WTC11 (cell line): ENCODE data around the gene BRSK2. TPM values are rescaled to one million over a fixed set of nuclear protein-coding genes. Genes with fewer than 3 reads are reported as not detected.
"Not testable (repeated sequence)": the region's sequence is repeated elsewhere in the genome, so short reads cannot be mapped to it uniquely, and the experiment has no call there.

ENCODE experiments used
- ATAC-seq: fragments of 200-7000 bp; cut with Tn5 transposase; 2 replicates; pipeline ENCODE4 v1.10.0; 2021; ENCODE audit warnings: mild to moderate bottlenecking, moderate library complexity
- CTCF ChIA-PET: fragments of 300-600 bp; sonication (Branson Sonifier 250); formaldehyde crosslinking; loops from one replicate; lab custom pipeline; 2021; ENCODE audit warnings: antibody characterized with exemption; lab: Charles Lee
- POLR2A ChIA-PET: fragments of 350-600 bp; sonication (Branson Sonifier 250); formaldehyde crosslinking; loops from one replicate; lab custom pipeline; 2021; ENCODE audit warnings: antibody characterized with exemption; lab: Charles Lee
- DNase-seq: peaks from one replicate; pipeline ENCODE4 v3.0.0; 2021; ENCODE audit warnings: low spot score
- H3K27ac Mint-ChIP-seq: 2 replicates; pipeline ENCODE4 v1.8.0; 2021; ENCODE audit warnings: mixed read lengths
- H3K27me3 Mint-ChIP-seq: 2 replicates; pipeline ENCODE4 v1.8.0; 2021; ENCODE audit warnings: low read depth, mild to moderate bottlenecking, moderate library complexity, mixed read lengths
- H3K36me3 Mint-ChIP-seq: 2 replicates; pipeline ENCODE4 v1.8.0; 2021; ENCODE audit warnings: mixed read lengths
- H3K4me1 Mint-ChIP-seq: 2 replicates; pipeline ENCODE4 v1.8.0; 2022; ENCODE audit warnings: mixed read lengths
- H3K4me3 Mint-ChIP-seq: 2 replicates; pipeline ENCODE4 v1.8.0; 2021; ENCODE audit warnings: mild to moderate bottlenecking, moderate library complexity, mixed read lengths
- H3K9me3 Mint-ChIP-seq: 2 replicates; pipeline ENCODE4 v1.8.0; 2021; ENCODE audit warnings: mixed read lengths
- CDX4 ChIP-seq: fragments of 250-450 bp; sonication (Bioruptor Pico); IDR thresholded peaks from 2 replicates; pipeline ENCODE4 v1.9.0; 2021; ENCODE audit warnings: moderate library complexity, mild to moderate bottlenecking, inconsistent platforms, borderline replicate concordance
- JAZF1 ChIP-seq: fragments of 250-450 bp; sonication (Bioruptor Pico); IDR thresholded peaks from 2 replicates; pipeline ENCODE4 v1.9.0; 2021; ENCODE audit warnings: moderate library complexity, mild to moderate bottlenecking, inconsistent platforms
- MLX ChIP-seq: sonication (generic); formaldehyde crosslinking; IDR thresholded peaks from 2 replicates; pipeline ENCODE4 v1.8.1; 2023; ENCODE audit warnings: mild to moderate bottlenecking, missing genetic modification reagents, moderate library complexity
- NR1H2 ChIP-seq: sonication (generic); formaldehyde crosslinking; IDR thresholded peaks from 2 replicates; pipeline ENCODE4 v1.9.0; 2021; ENCODE audit warnings: mild to moderate bottlenecking, moderate library complexity, missing genetic modification reagents
- PRRX2 ChIP-seq: fragments of 250-450 bp; sonication (Bioruptor Pico); IDR thresholded peaks from 2 replicates; pipeline ENCODE4 v1.8.0; 2021; ENCODE audit warnings: mild to moderate bottlenecking
- SMAD3 ChIP-seq: sonication (generic); formaldehyde crosslinking; IDR thresholded peaks from 2 replicates; pipeline ENCODE4 v1.8.0; 2022; ENCODE audit warnings: missing genetic modification reagents, mild to moderate bottlenecking, borderline replicate concordance
- TP53 ChIP-seq: sonication (generic); formaldehyde crosslinking; IDR thresholded peaks from 2 replicates; pipeline ENCODE4 v1.8.1; 2023; ENCODE audit warnings: mild to moderate bottlenecking, missing genetic modification reagents
- ZNF121 ChIP-seq: sonication (generic); formaldehyde crosslinking; IDR thresholded peaks from 2 replicates; pipeline ENCODE4 v1.8.0; 2023; ENCODE audit warnings: missing genetic modification reagents
- ZNF671 ChIP-seq: fragments of 250-450 bp; sonication (Bioruptor Pico); IDR thresholded peaks from 2 replicates; pipeline ENCODE4 v1.8.0; 2021; ENCODE audit warnings: mild to moderate bottlenecking
- ZSCAN18 ChIP-seq: fragments of 250-450 bp; sonication (Bioruptor Pico); IDR thresholded peaks from 2 replicates; pipeline ENCODE4 v2.1.2; 2022; ENCODE audit warnings: mild to moderate bottlenecking, moderate library complexity
- total RNA-seq: library from RNA; stranded (reverse); gene quantifications from 3 replicates; pipeline ENCODE4 v1.2.3, GENCODE V29; 2021
- TF ChIP-seq, protein P1 (sequence below): sonication (generic); formaldehyde crosslinking; IDR thresholded peaks from 2 replicates; pipeline ENCODE4 v1.8.0; 2023; ENCODE audit warnings: missing genetic modification reagents, mild to moderate bottlenecking, borderline replicate concordance
- TF ChIP-seq, protein P2 (sequence below): sonication (generic); formaldehyde crosslinking; conservative IDR thresholded peaks from 2 replicates; pipeline ENCODE4 v1.8.1; 2022; ENCODE audit warnings: mild to moderate bottlenecking, missing genetic modification reagents
- TF ChIP-seq, protein P3 (sequence below): sonication (generic); formaldehyde crosslinking; IDR thresholded peaks from 2 replicates; pipeline ENCODE4 v1.8.1; 2022; ENCODE audit warnings: low read depth, missing genetic modification reagents, borderline replicate concordance

The BRSK2 gene
- total RNA-seq, 1 experiment from 2014 or later, result 34.5 TPM

DNA sequence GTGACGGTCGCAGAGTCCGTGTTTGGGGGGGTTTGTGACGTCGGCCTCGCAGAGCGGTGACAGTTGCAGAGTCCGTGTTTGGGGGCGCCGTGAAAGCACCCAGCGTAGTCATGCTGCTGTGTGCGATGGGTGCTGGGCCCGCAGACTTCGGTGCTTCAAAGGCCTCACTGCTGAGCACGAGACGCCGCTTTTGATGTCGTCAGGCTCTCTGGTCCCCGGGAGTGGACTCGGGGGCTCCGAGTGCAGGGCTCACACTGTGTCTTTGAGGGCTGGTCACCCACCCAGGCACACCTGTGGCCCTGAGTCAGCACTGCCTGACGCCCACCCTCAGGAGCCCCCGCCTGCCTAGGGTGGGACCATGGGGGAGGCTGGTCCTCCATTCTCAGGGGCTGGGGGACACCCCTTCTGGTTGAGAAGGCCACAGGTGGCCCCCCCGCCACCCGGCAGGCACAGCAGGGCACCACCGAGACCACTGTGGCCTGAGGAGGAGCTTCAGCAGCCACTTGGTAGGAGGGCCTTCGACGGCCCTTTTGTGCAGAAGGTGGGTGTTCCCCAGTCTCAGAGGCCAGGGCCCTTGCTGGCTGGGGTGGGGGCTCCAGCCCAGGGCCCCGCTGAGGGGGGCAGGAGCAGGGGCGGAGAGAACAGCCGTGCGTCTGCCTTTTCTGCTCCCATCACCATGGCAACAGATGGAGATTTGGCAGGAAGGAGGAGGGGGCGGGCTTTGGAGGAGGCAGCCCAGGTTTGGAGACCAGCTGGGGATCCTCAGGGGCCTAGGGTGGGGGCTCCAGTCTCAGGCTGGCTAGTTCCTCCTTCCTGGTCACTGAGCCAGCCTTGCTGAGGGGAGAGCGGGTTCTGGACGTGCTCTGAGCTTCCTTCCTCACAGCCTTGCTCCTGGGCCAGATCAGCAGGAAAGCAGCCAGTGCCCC is 20.9 kb downstream of the BRSK2 start:
- TF ChIP-seq JAZF1 (CRISPR knock-in tag), result no peak
- TF ChIP-seq, protein P1, sequence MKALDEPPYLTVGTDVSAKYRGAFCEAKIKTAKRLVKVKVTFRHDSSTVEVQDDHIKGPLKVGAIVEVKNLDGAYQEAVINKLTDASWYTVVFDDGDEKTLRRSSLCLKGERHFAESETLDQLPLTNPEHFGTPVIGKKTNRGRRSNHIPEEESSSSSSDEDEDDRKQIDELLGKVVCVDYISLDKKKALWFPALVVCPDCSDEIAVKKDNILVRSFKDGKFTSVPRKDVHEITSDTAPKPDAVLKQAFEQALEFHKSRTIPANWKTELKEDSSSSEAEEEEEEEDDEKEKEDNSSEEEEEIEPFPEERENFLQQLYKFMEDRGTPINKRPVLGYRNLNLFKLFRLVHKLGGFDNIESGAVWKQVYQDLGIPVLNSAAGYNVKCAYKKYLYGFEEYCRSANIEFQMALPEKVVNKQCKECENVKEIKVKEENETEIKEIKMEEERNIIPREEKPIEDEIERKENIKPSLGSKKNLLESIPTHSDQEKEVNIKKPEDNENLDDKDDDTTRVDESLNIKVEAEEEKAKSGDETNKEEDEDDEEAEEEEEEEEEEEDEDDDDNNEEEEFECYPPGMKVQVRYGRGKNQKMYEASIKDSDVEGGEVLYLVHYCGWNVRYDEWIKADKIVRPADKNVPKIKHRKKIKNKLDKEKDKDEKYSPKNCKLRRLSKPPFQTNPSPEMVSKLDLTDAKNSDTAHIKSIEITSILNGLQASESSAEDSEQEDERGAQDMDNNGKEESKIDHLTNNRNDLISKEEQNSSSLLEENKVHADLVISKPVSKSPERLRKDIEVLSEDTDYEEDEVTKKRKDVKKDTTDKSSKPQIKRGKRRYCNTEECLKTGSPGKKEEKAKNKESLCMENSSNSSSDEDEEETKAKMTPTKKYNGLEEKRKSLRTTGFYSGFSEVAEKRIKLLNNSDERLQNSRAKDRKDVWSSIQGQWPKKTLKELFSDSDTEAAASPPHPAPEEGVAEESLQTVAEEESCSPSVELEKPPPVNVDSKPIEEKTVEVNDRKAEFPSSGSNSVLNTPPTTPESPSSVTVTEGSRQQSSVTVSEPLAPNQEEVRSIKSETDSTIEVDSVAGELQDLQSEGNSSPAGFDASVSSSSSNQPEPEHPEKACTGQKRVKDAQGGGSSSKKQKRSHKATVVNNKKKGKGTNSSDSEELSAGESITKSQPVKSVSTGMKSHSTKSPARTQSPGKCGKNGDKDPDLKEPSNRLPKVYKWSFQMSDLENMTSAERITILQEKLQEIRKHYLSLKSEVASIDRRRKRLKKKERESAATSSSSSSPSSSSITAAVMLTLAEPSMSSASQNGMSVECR (CRISPR knock-in tag), result no peak
- TF ChIP-seq, all 79 proteins: peak for 0
- peaks cover 11% of the 10 kb centered on the region for H3K9me3 Mint-ChIP-seq
- H3K27ac Mint-ChIP-seq, result no peak overlapping the region
- H3K4me1 Mint-ChIP-seq, result no peaks in the 10 kb centered on the region
- CTCF ChIA-PET, result interaction anchor here (1.1 to 1.4 kb wide), 2 partner anchors 8 to 9 kb away, joined by 3 read pairs; no protein-coding TSS in a partner anchor
- peaks cover 5% of the 10 kb centered on the region; the same call in 1 of the 2 replicates for H3K27me3 Mint-ChIP-seq
- peaks cover 19% of the 10 kb centered on the region for H3K36me3 Mint-ChIP-seq
- ATAC-seq, result no peak
- POLR2A ChIA-PET, result no interaction called here
- no peak for DNase-seq
- no peak overlapping the region for H3K4me3 Mint-ChIP-seq

- no peak for ATAC-seq
- no peak overlapping the region for H3K4me3 Mint-ChIP-seq
- H3K4me1 Mint-ChIP-seq, result no peaks in the 10 kb centered on the region
- TF ChIP-seq ZNF121, result no peak
- TF ChIP-seq, all 79 proteins: peak for 0
- no peak for DNase-seq
- ChIA-PET POLR2A (no interaction called here), CTCF (interaction anchor here (1.1 to 1.4 kb wide), 2 partner anchors 7 to 10 kb away, joined by 3 read pairs; no protein-coding TSS in a partner anchor)
- H3K27me3 Mint-ChIP-seq, result peaks cover 5% of the 10 kb centered on the region; the same call in 1 of the 2 replicates
- peaks cover 13% of the 10 kb centered on the region for H3K9me3 Mint-ChIP-seq
- peaks cover 26% of the 10 kb centered on the region for H3K36me3 Mint-ChIP-seq
- H3K27ac Mint-ChIP-seq, result no peak overlapping the region
These were observed 21.6 kb downstream of the BRSK2 start for GRCh38 chr11:1411301-1411700.

- H3K4me1 Mint-ChIP-seq, DNase-seq, H3K27me3 Mint-ChIP-seq, H3K4me3 Mint-ChIP-seq, CTCF ChIA-PET, POLR2A ChIA-PET, ATAC-seq, H3K27ac Mint-ChIP-seq: not testable (repeated sequence)
- Mint-ChIP-seq H3K9me3 (peaks cover 17% of the 10 kb centered on the region), H3K36me3 (peaks cover 30% of the 10 kb centered on the region)
These were observed 22.0 kb downstream of the BRSK2 start for GRCh38 chr11:1411739-1412138.

DNA sequence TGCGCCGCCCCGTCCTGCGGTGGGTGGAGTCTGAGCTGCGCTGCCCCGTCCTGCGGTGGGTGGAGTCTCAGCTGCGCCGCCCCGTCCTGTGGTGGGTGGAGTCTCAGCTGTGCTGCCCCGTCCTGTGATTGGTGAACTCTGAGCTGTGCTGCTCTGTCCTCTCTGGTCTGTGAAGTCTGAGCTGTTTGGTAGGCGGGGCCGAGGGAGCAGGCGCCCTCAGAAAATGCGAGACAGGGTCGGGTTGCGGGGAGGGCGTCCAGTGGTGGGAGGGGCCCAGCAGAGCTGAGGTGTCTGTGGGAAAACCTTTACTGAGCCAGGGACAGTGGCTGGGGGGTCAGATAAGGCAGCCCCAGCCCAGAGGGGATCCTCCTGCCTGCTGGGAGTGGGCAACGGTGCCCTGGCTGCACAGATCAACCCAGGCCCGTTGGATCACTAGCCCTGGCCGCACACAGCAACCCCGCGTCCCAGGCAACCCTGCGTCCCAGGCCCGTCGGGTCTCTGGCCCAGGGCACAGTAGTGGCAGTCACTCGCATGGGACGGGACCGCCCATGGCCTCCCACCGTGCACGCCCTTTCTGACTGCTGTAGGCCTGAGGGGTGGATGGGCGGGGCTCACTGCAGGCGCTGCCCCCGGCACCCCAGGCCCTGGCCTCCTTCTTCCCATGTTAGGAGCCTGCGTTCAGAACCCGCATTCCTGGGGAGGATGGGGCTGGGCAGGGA is 22.8 kb downstream of the BRSK2 start:
- Mint-ChIP-seq H3K27ac (no peak overlapping the region), H3K4me1 (no peaks in the 10 kb centered on the region)
- ATAC-seq, result no peak
- TF ChIP-seq CDX4 (CRISPR knock-in tag) (no peak), ZNF121 (no peak)
- TF ChIP-seq, all 79 proteins: peak for 0
- Mint-ChIP-seq H3K9me3 (peaks cover 20% of the 10 kb centered on the region), H3K27me3 (peaks cover 8% of the 10 kb centered on the region; the same call in 1 of the 2 replicates), H3K36me3 (peaks cover 37% of the 10 kb centered on the region), H3K4me3 (no peak overlapping the region)
- ChIA-PET POLR2A (no interaction called here), CTCF (no interaction called here)
- DNase-seq, result no peak

DNA sequence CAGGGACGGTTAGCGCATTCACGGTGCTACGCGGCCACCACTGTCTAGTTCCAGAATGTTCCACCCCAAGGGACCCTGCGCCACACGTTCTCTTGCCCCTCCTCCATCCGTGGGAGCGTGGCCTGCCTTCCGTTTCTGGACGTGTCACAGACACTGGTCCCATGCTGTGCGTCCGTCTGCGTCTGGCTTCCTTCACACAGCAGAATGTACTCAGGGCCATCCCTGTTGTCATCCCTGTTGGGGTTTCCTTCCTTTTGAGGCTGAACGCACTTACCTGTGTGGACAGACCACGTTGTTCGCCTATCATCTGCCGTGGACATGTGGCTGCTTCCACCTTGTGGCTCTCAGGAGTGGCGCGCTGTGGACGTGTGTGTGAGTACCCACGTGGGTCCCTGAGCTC is 24.9 kb downstream of the BRSK2 start:
- H3K4me3 Mint-ChIP-seq, result no peak overlapping the region
- peaks cover 18% of the 10 kb centered on the region for H3K27me3 Mint-ChIP-seq
- H3K36me3 Mint-ChIP-seq, result peaks cover 53% of the 10 kb centered on the region
- ChIA-PET POLR2A (no interaction called here), CTCF (no interaction called here)
- ATAC-seq (no peak), DNase-seq (no peak)
- peaks cover 31% of the 10 kb centered on the region for H3K9me3 Mint-ChIP-seq
- H3K27ac Mint-ChIP-seq, result no peak overlapping the region
- no peaks in the 10 kb centered on the region for H3K4me1 Mint-ChIP-seq
- TF ChIP-seq, protein P2, sequence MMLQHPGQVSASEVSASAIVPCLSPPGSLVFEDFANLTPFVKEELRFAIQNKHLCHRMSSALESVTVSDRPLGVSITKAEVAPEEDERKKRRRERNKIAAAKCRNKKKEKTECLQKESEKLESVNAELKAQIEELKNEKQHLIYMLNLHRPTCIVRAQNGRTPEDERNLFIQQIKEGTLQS (CRISPR knock-in tag), result no peak
- TF ChIP-seq SMAD3 (CRISPR knock-in tag) (no peak), MLX (CRISPR knock-in tag) (no peak), NR1H2 (CRISPR knock-in tag) (no peak), TP53 (CRISPR knock-in tag) (no peak), ZNF671 (CRISPR knock-in tag) (no peak), PRRX2 (CRISPR knock-in tag) (no peak), ZSCAN18 (CRISPR knock-in tag) (no peak)
- TF ChIP-seq, protein P3, sequence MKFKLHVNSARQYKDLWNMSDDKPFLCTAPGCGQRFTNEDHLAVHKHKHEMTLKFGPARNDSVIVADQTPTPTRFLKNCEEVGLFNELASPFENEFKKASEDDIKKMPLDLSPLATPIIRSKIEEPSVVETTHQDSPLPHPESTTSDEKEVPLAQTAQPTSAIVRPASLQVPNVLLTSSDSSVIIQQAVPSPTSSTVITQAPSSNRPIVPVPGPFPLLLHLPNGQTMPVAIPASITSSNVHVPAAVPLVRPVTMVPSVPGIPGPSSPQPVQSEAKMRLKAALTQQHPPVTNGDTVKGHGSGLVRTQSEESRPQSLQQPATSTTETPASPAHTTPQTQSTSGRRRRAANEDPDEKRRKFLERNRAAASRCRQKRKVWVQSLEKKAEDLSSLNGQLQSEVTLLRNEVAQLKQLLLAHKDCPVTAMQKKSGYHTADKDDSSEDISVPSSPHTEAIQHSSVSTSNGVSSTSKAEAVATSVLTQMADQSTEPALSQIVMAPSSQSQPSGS (CRISPR knock-in tag), result no peak
